ENCODE results near the gene SFR1. TPM values are rescaled to one million over a fixed set of nuclear protein-coding genes. Genes with fewer than 3 reads are reported as not detected.
"Not testable (repeated sequence)": the region's sequence is repeated elsewhere in the genome, so short reads cannot be mapped to it uniquely, and the experiment has no call there.

SFR1 gene
- total RNA-seq, 1 donor from 2014 or later, result 0.32 TPM

DNA sequence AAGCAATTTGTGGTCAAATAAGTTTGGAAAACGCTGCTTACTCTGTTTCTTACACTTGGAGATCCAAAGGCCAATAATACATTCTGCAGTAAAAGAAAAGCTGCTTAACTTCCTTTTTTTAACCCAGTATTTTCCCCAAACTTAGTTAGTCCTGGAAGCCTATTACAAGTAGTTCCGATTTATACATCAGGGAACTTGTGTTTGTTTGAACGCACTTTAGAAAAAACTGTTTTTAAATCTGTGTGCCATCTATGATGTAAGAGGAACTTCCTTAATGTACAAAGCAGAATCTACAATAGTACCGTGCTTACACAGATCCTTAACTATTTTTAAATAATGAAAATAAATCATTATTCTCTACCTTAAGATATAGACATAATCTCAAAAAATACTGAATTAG lies 23.0 kb downstream of the SFR1 start:
- Histone ChIP-seq H3K9me3 (no peaks in the 10 kb centered on the region), H3K27me3 (no peaks in the 10 kb centered on the region), H3K4me1 (no peaks in the 10 kb centered on the region), H3K4me3 (no peak overlapping the region), H3K36me3 (no peaks in the 10 kb centered on the region), H3K27ac (no peak overlapping the region)
- DNase-seq (ENCODE audit: low spot score in 2 of 2), result no peak
- intact Hi-C loops (cut with DNase I), result no loop called here
- TF ChIP-seq, protein P1, sequence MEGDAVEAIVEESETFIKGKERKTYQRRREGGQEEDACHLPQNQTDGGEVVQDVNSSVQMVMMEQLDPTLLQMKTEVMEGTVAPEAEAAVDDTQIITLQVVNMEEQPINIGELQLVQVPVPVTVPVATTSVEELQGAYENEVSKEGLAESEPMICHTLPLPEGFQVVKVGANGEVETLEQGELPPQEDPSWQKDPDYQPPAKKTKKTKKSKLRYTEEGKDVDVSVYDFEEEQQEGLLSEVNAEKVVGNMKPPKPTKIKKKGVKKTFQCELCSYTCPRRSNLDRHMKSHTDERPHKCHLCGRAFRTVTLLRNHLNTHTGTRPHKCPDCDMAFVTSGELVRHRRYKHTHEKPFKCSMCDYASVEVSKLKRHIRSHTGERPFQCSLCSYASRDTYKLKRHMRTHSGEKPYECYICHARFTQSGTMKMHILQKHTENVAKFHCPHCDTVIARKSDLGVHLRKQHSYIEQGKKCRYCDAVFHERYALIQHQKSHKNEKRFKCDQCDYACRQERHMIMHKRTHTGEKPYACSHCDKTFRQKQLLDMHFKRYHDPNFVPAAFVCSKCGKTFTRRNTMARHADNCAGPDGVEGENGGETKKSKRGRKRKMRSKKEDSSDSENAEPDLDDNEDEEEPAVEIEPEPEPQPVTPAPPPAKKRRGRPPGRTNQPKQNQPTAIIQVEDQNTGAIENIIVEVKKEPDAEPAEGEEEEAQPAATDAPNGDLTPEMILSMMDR (IDR thresholded peaks at IDR 0.05), result no peak

DNA sequence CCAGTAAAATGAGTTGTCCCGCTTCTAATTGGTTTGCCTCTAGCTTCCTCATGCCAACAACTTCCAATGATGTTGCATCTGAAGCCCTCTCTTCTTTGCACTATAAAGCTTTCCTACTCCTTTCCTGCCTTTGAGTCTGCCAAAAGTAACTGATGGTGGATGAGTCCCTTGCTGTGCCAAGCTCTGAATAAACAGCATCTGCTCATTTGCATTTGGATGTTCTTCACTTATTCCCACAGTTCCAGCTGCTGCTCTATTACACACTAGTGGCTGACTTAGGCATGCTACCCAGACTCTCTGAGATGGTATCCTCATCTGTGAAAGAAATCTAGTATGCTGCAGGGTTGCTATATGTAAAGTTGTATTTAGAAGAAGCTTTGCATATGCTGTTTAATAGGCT lies 24.9 kb downstream of the SFR1 start:
- H3K27ac ChIP-seq, result no peak overlapping the region
- H3K9me3 ChIP-seq, result no peaks in the 10 kb centered on the region
- TF ChIP-seq, protein P1 (IDR thresholded peaks at IDR 0.05), result no peak
- no peaks in the 10 kb centered on the region for H3K27me3 ChIP-seq
- DNase-seq (ENCODE audit: low spot score in 2 of 2), result no peak
- no peaks in the 10 kb centered on the region for H3K36me3 ChIP-seq
- intact Hi-C loops (cut with DNase I), result no loop called here
- H3K4me1 ChIP-seq, result no peaks in the 10 kb centered on the region
- H3K4me3 ChIP-seq, result no peak overlapping the region

DNA sequence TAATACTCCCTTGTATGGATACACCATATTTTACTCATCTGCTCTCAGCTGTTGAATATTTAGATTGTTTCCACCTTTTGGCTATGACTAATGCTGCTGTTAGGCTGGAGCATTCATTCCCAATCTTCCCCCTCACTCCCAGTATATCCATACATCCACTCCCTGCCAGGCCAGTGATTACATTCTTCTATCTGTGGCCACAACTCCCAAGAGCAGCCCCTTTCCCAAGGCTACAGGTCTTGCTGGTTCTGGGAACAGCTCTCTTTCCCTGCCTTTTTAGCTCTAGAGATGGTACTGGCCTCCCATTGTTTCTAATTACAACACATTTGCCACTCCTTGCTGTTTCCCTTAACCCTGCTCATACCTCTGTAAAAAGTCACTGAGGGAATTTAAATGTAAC lies 28.2 kb downstream of the SFR1 start:
- Histone ChIP-seq H3K4me3 (no peak overlapping the region), H3K36me3 (no peaks in the 10 kb centered on the region), H3K4me1 (no peaks in the 10 kb centered on the region), H3K27me3 (no peaks in the 10 kb centered on the region), H3K27ac (no peak overlapping the region), H3K9me3 (peaks cover 0 to 8% of the 10 kb centered on the region in 2 donors)
- TF ChIP-seq, protein P1 (IDR thresholded peaks at IDR 0.05), result no peak
- no peak for DNase-seq (ENCODE audit: low spot score in 2 of 2)
- intact Hi-C loops (cut with DNase I), result no loop called here

DNA sequence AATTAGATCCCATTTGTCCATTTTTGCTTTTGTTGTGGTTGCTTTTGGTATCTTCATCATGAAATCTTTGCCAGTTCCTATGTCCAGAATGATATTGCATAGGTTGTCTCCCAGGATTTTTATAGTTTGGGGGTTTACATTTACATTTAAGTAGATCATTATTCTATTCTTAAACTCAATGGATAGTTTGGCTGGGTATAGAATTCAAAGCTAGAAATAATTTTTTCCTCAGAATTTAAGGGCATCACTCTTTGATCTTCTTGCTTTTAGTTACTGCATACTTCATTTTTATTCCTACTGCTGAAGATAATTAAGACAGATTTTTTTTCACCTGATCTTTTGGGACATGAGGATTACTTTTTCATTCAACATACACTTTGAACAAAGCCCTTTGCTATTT lies 29.8 kb downstream of the SFR1 start:
- H3K27ac ChIP-seq, result no peak overlapping the region
- no peak for DNase-seq (ENCODE audit: low spot score in 2 of 2)
- no peaks in the 10 kb centered on the region for H3K4me1 ChIP-seq
- H3K4me3 ChIP-seq, result no peak overlapping the region
- peaks cover 0 to 8% of the 10 kb centered on the region in 2 donors for H3K9me3 ChIP-seq
- TF ChIP-seq, protein P1 (IDR thresholded peaks at IDR 0.05), result no peak
- no peaks in the 10 kb centered on the region for H3K36me3 ChIP-seq
- intact Hi-C loops (cut with DNase I), result no loop called here
- H3K27me3 ChIP-seq, result no peaks in the 10 kb centered on the region

DNA sequence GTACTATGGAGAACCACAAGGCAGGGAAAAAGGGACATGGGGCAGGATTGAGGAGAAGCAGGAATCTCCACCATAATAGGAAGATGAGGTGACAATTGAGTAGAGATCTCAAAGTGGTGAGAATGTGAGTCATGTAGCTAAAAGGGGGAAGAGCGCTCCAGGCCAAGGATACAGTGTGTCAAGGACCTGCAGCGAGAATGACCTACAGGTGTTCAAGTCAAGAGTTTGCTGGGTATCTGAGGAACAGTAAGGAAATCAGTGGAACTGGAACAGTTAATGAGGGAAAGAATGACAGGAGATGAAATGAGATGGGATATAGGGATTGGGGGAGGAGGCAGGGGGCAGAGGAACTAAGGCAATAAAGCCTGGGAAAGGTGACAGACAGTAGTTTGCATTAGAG lies 33.6 kb downstream of the SFR1 start:
- Histone ChIP-seq H3K36me3 (no peaks in the 10 kb centered on the region), H3K27me3 (no peaks in the 10 kb centered on the region), H3K9me3 (peaks cover 0 to 8% of the 10 kb centered on the region in 2 donors), H3K4me3 (no peak overlapping the region), H3K4me1 (no peaks in the 10 kb centered on the region), H3K27ac (no peak overlapping the region)
- intact Hi-C loops (cut with DNase I), result no loop called here
- no peak for DNase-seq (ENCODE audit: low spot score in 2 of 2)
- TF ChIP-seq, protein P1 (IDR thresholded peaks at IDR 0.05), result no peak

DNA sequence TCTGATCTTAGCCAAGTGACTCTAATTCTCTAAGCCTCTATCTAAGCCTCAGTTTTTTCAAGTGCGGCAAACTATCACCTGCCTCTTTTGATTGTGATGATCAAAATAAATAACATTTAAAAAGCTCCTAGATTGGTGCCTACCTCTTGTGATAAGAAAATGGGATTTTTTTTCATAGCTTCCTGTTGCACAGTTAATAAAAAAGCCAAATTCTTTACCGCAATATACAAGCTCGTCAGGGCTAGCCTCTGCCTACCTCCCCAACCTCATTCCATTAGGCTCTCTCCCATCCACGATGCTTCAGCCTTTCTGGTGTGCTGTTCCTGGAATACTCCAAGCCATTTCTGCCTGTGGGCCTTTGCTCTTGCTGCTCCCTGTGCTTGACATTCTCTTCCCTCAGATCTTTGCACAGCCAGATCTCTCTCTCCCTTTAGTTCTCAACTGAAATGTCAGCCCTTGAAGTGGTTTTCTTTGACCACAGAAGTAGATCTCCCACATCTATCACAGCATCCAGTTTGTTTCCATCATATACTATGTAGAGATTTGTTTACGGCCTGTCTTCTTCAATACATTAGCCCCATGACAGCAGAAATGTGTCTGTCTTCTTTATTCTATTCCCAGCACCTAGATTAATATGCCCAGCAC lies 48.8 kb downstream of the SFR1 start:
- H3K36me3 ChIP-seq, result no peaks in the 10 kb centered on the region
- no peaks in the 10 kb centered on the region for H3K4me1 ChIP-seq
- H3K9me3 ChIP-seq, result no peaks in the 10 kb centered on the region
- no peak overlapping the region for H3K27ac ChIP-seq
- DNase-seq (ENCODE audit: low spot score in 2 of 2), result no peak
- no peaks in the 10 kb centered on the region for H3K27me3 ChIP-seq
- intact Hi-C loops (cut with DNase I), result no loop called here
- no peak overlapping the region for H3K4me3 ChIP-seq
- TF ChIP-seq, protein P1 (IDR thresholded peaks at IDR 0.05), result no peak

DNA sequence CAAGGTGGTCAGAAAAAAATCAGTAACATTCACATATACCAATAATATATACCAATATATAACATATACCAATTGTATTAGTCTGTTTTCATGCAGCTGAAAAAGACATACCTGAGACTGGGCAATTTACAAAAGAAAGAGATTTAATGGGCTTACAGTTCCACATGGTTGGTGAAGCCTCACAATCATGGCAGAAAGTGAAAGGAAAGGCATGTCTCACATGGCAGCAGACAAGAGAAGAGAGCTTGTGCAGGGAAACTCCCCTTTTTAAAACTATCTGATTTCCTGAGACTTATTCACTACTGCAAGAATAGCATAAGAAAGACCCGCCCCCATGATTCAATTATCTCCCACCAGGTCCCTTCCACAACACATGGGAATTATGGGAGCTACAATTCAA lies 52.2 kb downstream of the SFR1 start:
- H3K4me1 ChIP-seq; intact Hi-C loops (cut with DNase I); H3K27ac ChIP-seq; H3K9me3 ChIP-seq; H3K4me3 ChIP-seq; DNase-seq (ENCODE audit: low spot score in 2 of 2); H3K36me3 ChIP-seq; H3K27me3 ChIP-seq: not testable (repeated sequence)
